Measurements from ENCODE around the gene MLST8.
A peak's percentile ranks its signal among the peaks of the same experiment; 100 is the strongest.

Gene MLST8

DNA sequence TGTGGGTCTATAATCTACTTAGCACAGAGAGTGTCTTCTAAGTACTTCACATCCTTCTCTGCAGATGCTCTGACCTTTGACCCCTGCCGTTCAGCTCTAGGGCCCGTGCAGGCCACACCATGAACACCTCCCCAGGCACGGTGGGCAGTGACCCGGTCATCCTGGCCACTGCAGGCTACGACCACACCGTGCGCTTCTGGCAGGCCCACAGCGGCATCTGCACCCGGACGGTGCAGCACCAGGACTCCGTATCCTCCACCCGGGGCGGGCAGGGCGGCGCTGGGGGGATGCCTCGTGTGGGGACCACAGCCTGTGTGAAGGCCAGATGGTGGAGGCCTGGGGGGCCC, 686 bp downstream of the MLST8 start:
- H3K27me3 ChIP-seq (ENCODE audit: insufficient read depth, low read depth) = peaks cover 10% of the 10 kb centered on the region; the same call in 1 of the 2 replicates
- H3K4me3 ChIP-seq (IDR thresholded peaks at IDR 0.05; ENCODE audit: insufficient read depth, low read depth, low read length) = no peak overlapping the region
- H3K79me2 ChIP-seq (ENCODE audit: insufficient read depth, low read depth) = peaks cover 7% of the 10 kb centered on the region
- peaks cover 15% of the 10 kb centered on the region for H3K4me1 ChIP-seq (ENCODE audit: low read depth, poor library complexity, severe bottlenecking)
- H2AFZ ChIP-seq (ENCODE audit: low read depth) = peak overlapping the region; percentile 91
- H3K4me2 ChIP-seq = peak overlapping the region; percentile 98
- H3K27ac ChIP-seq = peak overlapping the region; percentile 67
- TF ChIP-seq, protein P1, sequence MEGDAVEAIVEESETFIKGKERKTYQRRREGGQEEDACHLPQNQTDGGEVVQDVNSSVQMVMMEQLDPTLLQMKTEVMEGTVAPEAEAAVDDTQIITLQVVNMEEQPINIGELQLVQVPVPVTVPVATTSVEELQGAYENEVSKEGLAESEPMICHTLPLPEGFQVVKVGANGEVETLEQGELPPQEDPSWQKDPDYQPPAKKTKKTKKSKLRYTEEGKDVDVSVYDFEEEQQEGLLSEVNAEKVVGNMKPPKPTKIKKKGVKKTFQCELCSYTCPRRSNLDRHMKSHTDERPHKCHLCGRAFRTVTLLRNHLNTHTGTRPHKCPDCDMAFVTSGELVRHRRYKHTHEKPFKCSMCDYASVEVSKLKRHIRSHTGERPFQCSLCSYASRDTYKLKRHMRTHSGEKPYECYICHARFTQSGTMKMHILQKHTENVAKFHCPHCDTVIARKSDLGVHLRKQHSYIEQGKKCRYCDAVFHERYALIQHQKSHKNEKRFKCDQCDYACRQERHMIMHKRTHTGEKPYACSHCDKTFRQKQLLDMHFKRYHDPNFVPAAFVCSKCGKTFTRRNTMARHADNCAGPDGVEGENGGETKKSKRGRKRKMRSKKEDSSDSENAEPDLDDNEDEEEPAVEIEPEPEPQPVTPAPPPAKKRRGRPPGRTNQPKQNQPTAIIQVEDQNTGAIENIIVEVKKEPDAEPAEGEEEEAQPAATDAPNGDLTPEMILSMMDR (conservative IDR thresholded peaks at IDR 0.05; ENCODE audit: low read depth, low read length) = no peak
- no peaks in the 10 kb centered on the region for H4K20me1 ChIP-seq (ENCODE audit: insufficient read depth)
- no peaks in the 10 kb centered on the region for H3K36me3 ChIP-seq (ENCODE audit: insufficient read depth)
- peak overlapping the region; percentile 87; the same call in 1 of the 2 replicates for H3K9ac ChIP-seq

DNA sequence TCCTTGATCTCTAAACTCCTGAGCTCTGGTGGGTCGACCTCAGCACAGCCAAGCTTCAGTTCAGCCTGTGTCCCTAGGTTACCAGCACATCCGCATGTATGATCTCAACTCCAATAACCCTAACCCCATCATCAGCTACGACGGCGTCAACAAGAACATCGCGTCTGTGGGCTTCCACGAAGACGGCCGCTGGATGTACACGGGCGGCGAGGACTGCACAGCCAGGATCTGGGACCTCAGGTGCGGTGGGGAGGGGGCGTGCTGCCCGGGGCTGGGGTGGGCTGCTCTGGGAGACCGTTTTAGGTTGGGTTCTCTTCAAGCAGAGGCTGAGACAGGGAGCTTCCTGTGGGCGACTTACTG, 1.1 kb downstream of the MLST8 start:
- no peak overlapping the region for H2AFZ ChIP-seq (ENCODE audit: low read depth)
- H3K79me2 ChIP-seq (ENCODE audit: insufficient read depth, low read depth) = peaks cover 7% of the 10 kb centered on the region
- no peaks in the 10 kb centered on the region for H4K20me1 ChIP-seq (ENCODE audit: insufficient read depth)
- peak overlapping the region; percentile 98 for H3K4me2 ChIP-seq
- no peak overlapping the region for H3K4me3 ChIP-seq (IDR thresholded peaks at IDR 0.05; ENCODE audit: insufficient read depth, low read depth, low read length)
- no peaks in the 10 kb centered on the region for H3K36me3 ChIP-seq (ENCODE audit: insufficient read depth)
- TF ChIP-seq, protein P1 (conservative IDR thresholded peaks at IDR 0.05; ENCODE audit: low read depth, low read length) = no peak
- peaks cover 8% of the 10 kb centered on the region; the same call in 1 of the 2 replicates for H3K27me3 ChIP-seq (ENCODE audit: insufficient read depth, low read depth)
- no peak overlapping the region for H3K27ac ChIP-seq
- peaks cover 15% of the 10 kb centered on the region for H3K4me1 ChIP-seq (ENCODE audit: low read depth, poor library complexity, severe bottlenecking)
- H3K9ac ChIP-seq = peak overlapping the region; percentile 87; the same call in 1 of the 2 replicates

DNA sequence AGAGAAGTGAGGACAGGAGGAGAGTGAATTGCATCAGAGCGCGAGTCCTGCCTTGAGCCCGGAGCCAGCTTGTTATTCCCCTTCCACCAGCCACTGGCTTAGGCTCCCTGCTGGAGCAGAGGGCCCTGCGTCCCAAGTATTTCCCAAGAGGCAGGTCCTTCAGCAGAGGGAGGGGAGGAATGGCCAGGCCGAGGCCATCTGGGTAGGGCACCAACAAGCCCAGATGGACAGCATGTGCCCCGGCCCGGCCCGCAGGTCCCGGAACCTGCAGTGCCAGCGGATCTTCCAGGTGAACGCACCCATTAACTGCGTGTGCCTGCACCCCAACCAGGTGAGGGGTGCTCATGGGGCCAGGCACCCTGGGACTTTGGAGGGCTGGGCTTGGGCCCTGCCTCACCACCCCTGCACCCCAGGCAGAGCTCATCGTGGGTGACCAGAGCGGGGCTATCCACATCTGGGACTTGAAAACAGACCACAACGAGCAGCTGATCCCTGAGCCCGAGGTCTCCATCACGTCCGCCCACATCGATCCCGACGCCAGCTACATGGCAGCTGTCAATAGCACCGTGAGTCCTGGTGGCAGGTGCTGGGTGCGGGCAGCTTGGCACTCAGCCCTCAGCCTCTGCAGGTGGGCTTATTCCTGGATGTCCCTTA, 1.7 kb downstream of the MLST8 start:
- TF ChIP-seq, protein P1 (conservative IDR thresholded peaks at IDR 0.05; ENCODE audit: low read depth, low read length) = no peak
- H3K4me3 ChIP-seq (IDR thresholded peaks at IDR 0.05; ENCODE audit: insufficient read depth, low read depth, low read length) = no peak overlapping the region
- H4K20me1 ChIP-seq (ENCODE audit: insufficient read depth) = no peaks in the 10 kb centered on the region
- peaks cover 15% of the 10 kb centered on the region for H3K4me1 ChIP-seq (ENCODE audit: low read depth, poor library complexity, severe bottlenecking)
- H3K4me2 ChIP-seq = peak overlapping the region; percentile 98
- no peak overlapping the region for H3K9ac ChIP-seq
- H3K79me2 ChIP-seq (ENCODE audit: insufficient read depth, low read depth) = peaks cover 7% of the 10 kb centered on the region
- H2AFZ ChIP-seq (ENCODE audit: low read depth) = no peak overlapping the region
- H3K36me3 ChIP-seq (ENCODE audit: insufficient read depth) = no peaks in the 10 kb centered on the region
- H3K27ac ChIP-seq = no peak overlapping the region
- H3K27me3 ChIP-seq (ENCODE audit: insufficient read depth, low read depth) = peaks cover 4% of the 10 kb centered on the region; the same call in 1 of the 2 replicates

DNA sequence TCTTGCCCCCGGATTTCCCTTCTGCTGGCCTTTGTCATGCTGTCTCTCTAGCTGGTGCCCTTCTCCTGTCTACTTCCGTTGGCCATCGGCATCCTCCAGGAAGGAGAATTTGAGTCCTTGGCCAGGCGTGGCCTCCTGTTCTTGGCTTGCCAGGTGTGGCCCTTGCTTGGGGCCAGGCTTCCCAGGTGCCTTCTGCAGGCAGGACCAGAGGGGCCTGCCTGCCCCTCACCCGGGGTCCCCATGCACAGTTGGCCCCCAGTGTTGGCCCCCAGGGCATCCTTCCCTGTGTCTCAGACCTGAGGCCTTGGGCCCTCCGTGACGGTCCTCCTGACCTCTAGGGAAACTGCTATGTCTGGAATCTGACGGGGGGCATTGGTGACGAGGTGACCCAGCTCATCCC, 2.6 kb downstream of the MLST8 start:
- TF ChIP-seq, protein P1 (conservative IDR thresholded peaks at IDR 0.05; ENCODE audit: low read depth, low read length) = no peak
- H3K4me3 ChIP-seq (IDR thresholded peaks at IDR 0.05; ENCODE audit: insufficient read depth, low read depth, low read length) = no peak overlapping the region
- H3K27me3 ChIP-seq (ENCODE audit: insufficient read depth, low read depth) = no peaks in the 10 kb centered on the region
- no peak overlapping the region for H3K4me2 ChIP-seq
- no peak overlapping the region for H3K9ac ChIP-seq
- no peak overlapping the region for H2AFZ ChIP-seq (ENCODE audit: low read depth)
- H4K20me1 ChIP-seq (ENCODE audit: insufficient read depth) = no peaks in the 10 kb centered on the region
- H3K36me3 ChIP-seq (ENCODE audit: insufficient read depth) = no peaks in the 10 kb centered on the region
- H3K27ac ChIP-seq = no peak overlapping the region
- peaks cover 13% of the 10 kb centered on the region for H3K79me2 ChIP-seq (ENCODE audit: insufficient read depth, low read depth)
- peaks cover 20% of the 10 kb centered on the region for H3K4me1 ChIP-seq (ENCODE audit: low read depth, poor library complexity, severe bottlenecking)

All from KMS-11 (cell line).